B cell (primary cell): Measurements from ENCODE around the gene LHPP. TPM values are rescaled to one million over a fixed set of nuclear protein-coding genes. Genes with fewer than 3 reads are reported as not detected.
"Not testable (repeated sequence)": the region's sequence is repeated elsewhere in the genome, so short reads cannot be mapped to it uniquely, and the experiment has no call there.

ENCODE experiments used
- ATAC-seq: fragments of 200-7000 bp; cut with Tn5 transposase; one replicate; pipeline ENCODE4 v1.10.0; 2021; ENCODE audit warnings: low read depth, mild to moderate bottlenecking, moderate number of reproducible peaks, moderate library complexity
- CTCF ChIA-PET: fragments of 350-600 bp; sonication (Branson Sonifier 250); formaldehyde crosslinking; loops from one replicate; lab custom pipeline; 2021; ENCODE audit warnings: antibody characterized with exemption, inconsistent platforms; lab: Charles Lee
- POLR2A ChIA-PET: fragments of 350-600 bp; sonication (Branson Sonifier 250); formaldehyde crosslinking; loops from one replicate; lab custom pipeline; 2021; ENCODE audit warnings: antibody characterized with exemption; lab: Charles Lee
- DNase-seq: peaks from one replicate; pipeline ENCODE4 v3.0.0; 2013
- H2AFZ ChIP-seq: 2 replicates; pipeline ENCODE4 v1.6.1; 2012; ENCODE audit warnings: mild to moderate bottlenecking, low read depth, low read length; ENCODE audit not compliant: insufficient read depth, poor library complexity, severe bottlenecking
- H3K27ac ChIP-seq, 2 donors: 1 replicate in 1 of 2; 2 replicates in 1 of 2; pipeline ENCODE4 v1.5.1; 2012 to 2013; ENCODE audit warnings: low read length in 2 of 2, mild to moderate bottlenecking in 2 of 2, moderate library complexity in 1 of 2
- H3K27me3 ChIP-seq, 4 experiments: fragments of 200-600 bp in 1 of 4; sonication (generic) in 1 of 4; replicated peaks in 1 of 4; 1 replicate in 2 of 4; 2 replicates in 2 of 4; pipeline versions ENCODE4 v1.6.1 to v1.7.0; 2013 to 2016; ENCODE audit warnings: low read length in 3 of 4, mild to moderate bottlenecking in 2 of 4, mixed read lengths in 1 of 4, moderate library complexity in 1 of 4; ENCODE audit not compliant: insufficient read depth in 4 of 4, control insufficient read depth in 3 of 4; ENCODE audit errors: control extremely low read depth in 1 of 4
- H3K36me3 ChIP-seq, 2 experiments: replicated peaks in 1 of 2; 1 replicate in 1 of 2; 2 replicates in 1 of 2; pipeline versions ENCODE4 v1.6.1 to v1.7.1; 2013; ENCODE audit warnings: low read length in 1 of 2; ENCODE audit not compliant: insufficient read depth in 2 of 2, control insufficient read depth in 1 of 2; ENCODE audit errors: control extremely low read depth in 1 of 2, extremely low read depth in 1 of 2
- H3K4me1 ChIP-seq, 2 donors: fragments of 200-600 bp in 1 of 2; sonication (generic) in 1 of 2; 1 replicate in 1 of 2; 2 replicates in 1 of 2; pipeline versions ENCODE4 v1.5.1 to v1.6.1; 2013 to 2017; ENCODE audit warnings: low read length in 2 of 2; ENCODE audit not compliant: control insufficient read depth in 2 of 2, insufficient read depth in 2 of 2
- H3K4me2 ChIP-seq: replicated peaks from 2 replicates; pipeline ENCODE3; 2012; ENCODE audit warnings: mild to moderate bottlenecking, low read depth, low read length; ENCODE audit not compliant: poor library complexity, severe bottlenecking
- H3K4me3 ChIP-seq, 5 experiments: fragments of 200-600 bp in 1 of 5; sonication (generic) in 1 of 5; 1 replicate in 3 of 5; 2 replicates in 2 of 5; pipeline versions ENCODE4 v1.5.1 to v1.7.0; 2011 to 2016; ENCODE audit warnings: low read length in 4 of 5, mild to moderate bottlenecking in 4 of 5, low read depth in 2 of 5, control low read depth in 1 of 5, moderate library complexity in 1 of 5; ENCODE audit not compliant: insufficient read depth in 1 of 5; ENCODE audit errors: control extremely low read depth in 1 of 5, extremely low read depth in 1 of 5
- H3K79me2 ChIP-seq: fragments of 200-600 bp; sonication (generic); one replicate; pipeline ENCODE4 v1.6.0; 2016; ENCODE audit warnings: low read length; ENCODE audit not compliant: control insufficient read depth, insufficient read depth
- H3K9ac ChIP-seq: fragments of 200-600 bp; sonication (generic); 2 replicates; pipeline ENCODE4 v1.6.1; 2017; ENCODE audit warnings: mild to moderate bottlenecking, low read length, moderate library complexity
- H3K9me3 ChIP-seq, 3 donors: one replicate each; pipeline versions ENCODE4 v1.6.1 to v1.7.1; 2013; ENCODE audit warnings: low read length in 2 of 3; ENCODE audit not compliant: control insufficient read depth in 2 of 3, insufficient read depth in 1 of 3; ENCODE audit errors: control extremely low read depth in 1 of 3
- H4K20me1 ChIP-seq: 2 replicates; pipeline ENCODE4 v1.6.0; 2012; ENCODE audit warnings: mild to moderate bottlenecking, low read length; ENCODE audit not compliant: insufficient read depth, control insufficient read depth, poor library complexity, severe bottlenecking
- H3K27ac Mint-ChIP-seq: one replicate; pipeline ENCODE4 v1.8.0; 2021; ENCODE audit warnings: mixed read lengths
- H3K27me3 Mint-ChIP-seq: one replicate; pipeline ENCODE4 v1.8.0; 2021; ENCODE audit warnings: mixed read lengths
- H3K4me1 Mint-ChIP-seq: one replicate; pipeline ENCODE4 v1.8.0; 2021; ENCODE audit warnings: mixed read lengths
- H3K4me3 Mint-ChIP-seq: one replicate; pipeline ENCODE4 v1.8.0; 2021; ENCODE audit warnings: mixed read lengths
- H3K9me3 Mint-ChIP-seq: one replicate; pipeline ENCODE4 v1.8.0; 2022; ENCODE audit warnings: mixed read lengths; ENCODE audit not compliant: insufficient read depth
- WGBS: methylation state at CpG from one replicate; pipeline ENCODE4 v1.1.5; 2013; ENCODE audit warnings: missing lambda C conversion rate; ENCODE audit not compliant: insufficient coverage; 5-methylcytosine and 5-hydroxymethylcytosine counted together
- intact Hi-C: fragments of 100-400 bp; cut with micrococcal nuclease; formaldehyde crosslinking; loops from one replicate; pipeline ENCODE4 v1.10.0; 2022
- polyA plus RNA-seq: library from polyadenylated mRNA; depleted of rRNA; stranded (reverse); fragments of >200 nt; gene quantifications from 2 replicates; pipeline ENCODE4 v1.2.3, GENCODE V29; 2012
- total RNA-seq, 2 donors: library from RNA; stranded (reverse); fragments of 120-200 nt in 1 of 2; gene quantifications; 1 replicate in 1 of 2; 2 replicates in 1 of 2; pipeline versions ENCODE4 v1.2.3 to v1.2.4, GENCODE V29; 2013 to 2022

LHPP gene
- total and polyA plus RNA-seq, 2 donors (not counting 1 experiment from before 2014, with no cell fraction given): 60.2 to 83.5 TPM

DNA sequence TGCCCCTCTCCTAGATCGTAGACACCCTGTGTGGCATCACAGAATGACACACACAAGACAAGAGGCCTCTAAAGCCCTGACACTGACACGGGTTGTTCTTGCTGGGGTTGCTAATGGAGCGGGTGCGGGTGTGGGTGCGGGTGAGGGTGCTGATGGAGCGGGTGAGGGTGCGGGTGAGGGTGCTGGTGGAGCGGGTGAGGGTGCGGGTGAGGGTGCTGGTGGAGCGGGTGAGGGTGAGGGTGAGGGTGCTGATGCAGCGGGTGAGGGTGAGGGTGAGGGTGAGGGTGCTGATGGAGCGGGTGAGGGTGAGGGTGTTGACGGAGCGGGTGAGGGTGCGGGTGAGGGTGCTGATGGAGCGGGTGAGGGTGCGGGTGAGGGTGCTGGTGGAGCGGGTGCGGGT lies 148.6 kb downstream of the LHPP start:
- H3K4me3 ChIP-seq, DNase-seq, CTCF ChIA-PET, H4K20me1 ChIP-seq, H3K9me3 ChIP-seq, ATAC-seq, H3K4me2 ChIP-seq, H3K27me3 Mint-ChIP-seq, H3K9me3 Mint-ChIP-seq, H3K9ac ChIP-seq, H3K27me3 ChIP-seq, H2AFZ ChIP-seq: not testable (repeated sequence)
- peaks cover 0 to 12% of the 10 kb centered on the region in 2 experiments for H3K36me3 ChIP-seq
- peaks cover 76% of the 10 kb centered on the region for H3K4me1 Mint-ChIP-seq
- H3K79me2 ChIP-seq: peaks cover 87% of the 10 kb centered on the region
- H3K27ac ChIP-seq: peak overlapping the region in 1 of 2 donors; percentile 53
- WGBS: 100% methylated on average over 7 of the region's 19 CpGs
- H3K4me1 ChIP-seq: peaks cover 75 to 95% of the 10 kb centered on the region in 2 donors
- intact Hi-C loops: loop anchor here (10.0 kb wide), 1 partner anchor 145 kb away; the partner anchor contains the start of gene LHPP
- POLR2A ChIA-PET: interaction anchor here (1.8 kb wide), 1 partner anchor 9 kb away, joined by 5 read pairs; no protein-coding TSS in a partner anchor
- peak overlapping the region; percentile 52 for H3K4me3 Mint-ChIP-seq
- peak overlapping the region; percentile 86 for H3K27ac Mint-ChIP-seq

DNA sequence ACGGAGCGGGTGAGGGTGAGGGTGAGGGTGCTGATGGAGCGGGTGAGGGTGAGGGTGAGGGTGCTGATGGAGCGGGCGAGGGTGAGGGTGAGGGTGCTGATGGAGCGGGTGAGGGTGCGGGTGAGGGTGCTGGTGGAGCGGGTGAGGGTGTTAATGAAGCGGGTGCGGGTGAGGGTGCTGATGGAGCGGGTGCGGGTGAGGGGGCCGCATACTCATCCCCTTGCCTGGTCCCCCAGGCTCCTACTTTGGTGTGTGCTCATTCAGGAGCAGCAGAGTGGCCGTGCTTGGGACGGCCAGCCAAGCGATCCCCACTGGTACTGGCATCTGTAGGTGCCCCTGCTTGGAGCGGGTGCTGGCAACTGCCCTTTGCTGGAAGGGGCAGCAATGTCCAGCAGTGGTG lies 149.2 kb downstream of the LHPP start:
- POLR2A ChIA-PET: interaction anchor here (1.3 to 11.6 kb wide), 3 partner anchors 8 to 66 kb away, joined by 4 to 163 read pairs (median 5); no protein-coding TSS in a partner anchor

More for the DNA sequence above, 149.2 kb downstream of the LHPP start:
- not testable (repeated sequence) for ATAC-seq, H3K9me3 ChIP-seq, H3K9me3 Mint-ChIP-seq, H3K4me3 Mint-ChIP-seq, H3K27me3 Mint-ChIP-seq, H3K27me3 ChIP-seq, H3K4me3 ChIP-seq, DNase-seq, H4K20me1 ChIP-seq, H2AFZ ChIP-seq
- H3K27ac ChIP-seq: peak overlapping the region; percentile 86 to 97
- peaks cover 87% of the 10 kb centered on the region for H3K79me2 ChIP-seq
- peak overlapping the region; percentile 67 for H3K4me2 ChIP-seq
- H3K9ac ChIP-seq: peak overlapping the region; percentile 22
- H3K36me3 ChIP-seq: peaks cover 0 to 15% of the 10 kb centered on the region in 2 experiments
- Mint-ChIP-seq H3K4me1 (peaks cover 75% of the 10 kb centered on the region), H3K27ac (peak overlapping the region; percentile 90)
- peaks cover 75 to 95% of the 10 kb centered on the region in 2 donors for H3K4me1 ChIP-seq
- WGBS: 97% methylated on average over 9 of the region's 17 CpGs
- intact Hi-C loops: loop anchor here (1.0 to 10.0 kb wide), 2 partner anchors 8 to 146 kb away; partner anchors contain the start of gene LHPP
- CTCF ChIA-PET: interaction anchor here (2.1 to 2.9 kb wide), 3 partner anchors 10 to 104 kb away, joined by 4 to 15 read pairs (median 7); no protein-coding TSS in a partner anchor
